OCI-LY3 (cell line): ENCODE measurements around the gene OTX2.

Experiments used
- H2AFZ ChIP-seq: fragments of 200-600, 300-600 bp; shearing (Covaris generic); 2 replicates; pipeline ENCODE4 v1.6.0; 2014; ENCODE audit warnings: antibody characterized with exemption, low read depth, low read length
- H3K27ac ChIP-seq: fragments of 200-600, 300-600 bp; sonication (generic); 2 replicates; pipeline ENCODE4 v1.5.1; 2014; ENCODE audit warnings: mild to moderate bottlenecking, low read length, moderate library complexity, mixed read lengths
- H3K27me3 ChIP-seq: fragments of 200-600, 300-600 bp; sonication (generic); 2 replicates; pipeline ENCODE4 v1.6.1; 2014; ENCODE audit warnings: low read depth, low read length, mixed read lengths
- H3K36me3 ChIP-seq: fragments of 200-600, 300-600 bp; sonication (generic); replicated peaks from 2 replicates; pipeline ENCODE3; 2014; ENCODE audit warnings: low read depth, low read length, mixed read lengths
- H3K4me1 ChIP-seq: fragments of 300-600, 200-600 bp; sonication (generic); 2 replicates; pipeline ENCODE4 v1.6.1; 2014; ENCODE audit warnings: low read length, mixed read lengths
- H3K4me2 ChIP-seq: fragments of 200-600, 300-600 bp; sonication (generic); 2 replicates; pipeline ENCODE4 v1.6.1; 2014; ENCODE audit warnings: low read length, mixed read lengths
- H3K4me3 ChIP-seq: fragments of 300-600, 200-600 bp; sonication (generic); 2 replicates; pipeline ENCODE4 v1.5.1; 2014; ENCODE audit warnings: antibody characterized with exemption, mild to moderate bottlenecking, low read length, moderate library complexity
- H3K79me2 ChIP-seq: fragments of 300-600, 200-600 bp; shearing (Covaris generic); 2 replicates; pipeline ENCODE4 v1.6.1; 2014; ENCODE audit warnings: mild to moderate bottlenecking, low read length, mixed read lengths
- H3K9ac ChIP-seq: fragments of 300-600, 200-600 bp; shearing (Covaris generic); 2 replicates; pipeline ENCODE4 v1.6.0; 2014; ENCODE audit warnings: mild to moderate bottlenecking, low read length, moderate library complexity
- H3K9me3 ChIP-seq: fragments of 200-600, 300-600 bp; shearing (Covaris generic); 2 replicates; pipeline ENCODE4 v1.6.1; 2014; ENCODE audit warnings: low read length, mixed read lengths; ENCODE audit not compliant: insufficient read depth
- H4K20me1 ChIP-seq: fragments of 200-600, 300-600 bp; sonication (generic); 2 replicates; pipeline ENCODE4 v1.6.1; 2016; ENCODE audit warnings: low read length, mixed read lengths; ENCODE audit not compliant: insufficient read depth
- CTCF ChIP-seq: fragments of 200-600, 300-600 bp; sonication (generic); IDR thresholded peaks from 2 replicates; pipeline ENCODE4 v1.5.1; 2014; ENCODE audit warnings: antibody characterized with exemption, low read length, low read depth
- EZH2phosphoT487 ChIP-seq: fragments of 200-600 bp; shearing (Covaris generic); IDR thresholded peaks from 2 replicates; pipeline ENCODE4 v1.6.1; 2018; ENCODE audit warnings: antibody characterized with exemption, mixed run types, low read depth

OTX2 gene

GRCh38 chr14:56811593-56812363 lies 1.5 kb upstream of the OTX2 start:
- no peak for TF ChIP-seq EZH2phosphoT487
- TF ChIP-seq CTCF: no peak
- no peaks in the 10 kb centered on the region for H3K79me2 ChIP-seq
- no peaks in the 10 kb centered on the region for H4K20me1 ChIP-seq
- no peak overlapping the region for H2AFZ ChIP-seq
- H3K36me3 ChIP-seq: no peaks in the 10 kb centered on the region
- no peak overlapping the region for H3K9ac ChIP-seq
- H3K4me1 ChIP-seq: no peaks in the 10 kb centered on the region
- H3K4me3 ChIP-seq: no peak overlapping the region
- H3K27me3 ChIP-seq: no peaks in the 10 kb centered on the region
- no peaks in the 10 kb centered on the region for H3K9me3 ChIP-seq
- H3K27ac ChIP-seq: no peak overlapping the region
- no peak overlapping the region for H3K4me2 ChIP-seq

GRCh38 chr14:56810836-56811592 lies 735 bp upstream of the OTX2 start:
- Histone ChIP-seq H3K27me3 (no peaks in the 10 kb centered on the region), H3K4me1 (no peaks in the 10 kb centered on the region), H3K9me3 (no peaks in the 10 kb centered on the region), H3K4me3 (no peak overlapping the region), H4K20me1 (no peaks in the 10 kb centered on the region), H3K79me2 (no peaks in the 10 kb centered on the region), H3K4me2 (no peak overlapping the region), H2AFZ (no peak overlapping the region), H3K36me3 (no peaks in the 10 kb centered on the region), H3K27ac (no peak overlapping the region), H3K9ac (no peak overlapping the region)
- TF ChIP-seq CTCF: no peak

- H3K9ac ChIP-seq: no peak overlapping the region
- H2AFZ ChIP-seq: no peak overlapping the region
- H3K4me2 ChIP-seq: no peak overlapping the region
- H3K9me3 ChIP-seq: no peaks in the 10 kb centered on the region
- no peaks in the 10 kb centered on the region for H3K27me3 ChIP-seq
- TF ChIP-seq EZH2phosphoT487: no peak
- no peak for TF ChIP-seq CTCF
- H4K20me1 ChIP-seq: no peaks in the 10 kb centered on the region
- no peak overlapping the region for H3K27ac ChIP-seq
- H3K4me3 ChIP-seq: no peak overlapping the region
- H3K4me1 ChIP-seq: no peaks in the 10 kb centered on the region
- H3K79me2 ChIP-seq: no peaks in the 10 kb centered on the region
- H3K36me3 ChIP-seq: no peaks in the 10 kb centered on the region
Observed at GRCh38 chr14:56809270-56810146, 771 bp downstream of the OTX2 start.
